Aorta (tissue), 5 donors: ENCODE measurements around the gene BPIFB2. TPM values are rescaled to one million over a fixed set of nuclear protein-coding genes. Genes with fewer than 3 reads are reported as not detected.

Experiments used
- ATAC-seq: fragments of 200-7000 bp; cut with Tn5 transposase; one replicate; pipeline ENCODE4 v1.9.1; 2022; ENCODE audit warnings: moderate library complexity; ENCODE audit not compliant: low FRiP score
- DNase-seq, 2 donors: peaks; one replicate each; pipeline ENCODE4 v3.0.0-alpha.2; 2020
- H3K27ac ChIP-seq, 2 donors: one replicate each; pipeline ENCODE4 v1.5.1; 2013; ENCODE audit warnings: low read length in 2 of 2, mild to moderate bottlenecking in 2 of 2, moderate library complexity in 2 of 2, control low read depth in 1 of 2, inconsistent platforms in 1 of 2, low read depth in 1 of 2
- H3K27me3 ChIP-seq, 2 donors: one replicate each; pipeline ENCODE4 v1.6.1; 2013; ENCODE audit warnings: control low read depth in 1 of 2, low read length in 1 of 2, mild to moderate bottlenecking in 1 of 2, moderate library complexity in 1 of 2; ENCODE audit not compliant: insufficient read depth in 2 of 2, control insufficient read depth in 1 of 2
- H3K36me3 ChIP-seq, 2 donors: one replicate each; pipeline ENCODE4 v1.6.1; 2013; ENCODE audit warnings: control low read depth in 1 of 2, low read length in 1 of 2, mild to moderate bottlenecking in 1 of 2; ENCODE audit not compliant: insufficient read depth in 2 of 2, control insufficient read depth in 1 of 2
- H3K4me1 ChIP-seq, 2 donors: one replicate each; pipeline ENCODE4 v1.6.1; 2013; ENCODE audit warnings: low read length in 2 of 2, control low read depth in 1 of 2, mild to moderate bottlenecking in 1 of 2, moderate library complexity in 1 of 2; ENCODE audit not compliant: insufficient read depth in 2 of 2, control insufficient read depth in 1 of 2
- H3K4me3 ChIP-seq, 2 donors: one replicate each; pipeline ENCODE4 v1.5.1; 2013; ENCODE audit warnings: low read length in 2 of 2, control low read depth in 1 of 2, mild to moderate bottlenecking in 1 of 2
- H3K9me3 ChIP-seq: one replicate; pipeline ENCODE4 v1.6.1; 2013; ENCODE audit warnings: mild to moderate bottlenecking, low read length; ENCODE audit not compliant: control insufficient read depth
- WGBS, 2 donors: extraction: QIAGEN DNeasy Blood & Tissue Kit; methylation state at CpG; one replicate each; pipeline ENCODE4 v1.1.7; 2013; 5-methylcytosine and 5-hydroxymethylcytosine counted together
- intact Hi-C, 2 donors: fragments of 100-400 bp; cut with DNase I; formaldehyde crosslinking; loops; one replicate each; pipeline versions ENCODE4 v1.14.2 to v1.15.0; 2022
- polyA plus RNA-seq, 2 donors: library from polyadenylated mRNA; stranded (reverse); fragments of 200-250 nt; gene quantifications; one replicate each; pipeline ENCODE4 v1.2.3, GENCODE V29; 2013
- total RNA-seq, 2 donors: library from RNA; stranded (reverse); fragmentation: NEBNext Ultra II Directional; extraction: Animal tissue kit (Norgen Biotek cat#: 25700); gene quantifications; one replicate each; pipeline ENCODE4 v1.2.1, GENCODE V29; 2021
- donor health status: healthy with polysubstance abuse.
- donor health status: Bipolar disorder and iron deficiency.
- donor health status: DM: no; HTN: no; CAD: no.
- donor health status: DM: no; HTN: no; CAD: no.
- donor health status: DM: yes; HTN: yes; CAD: no.

The BPIFB2 gene
- total and polyA plus RNA-seq, 4 donors: not detected

- Histone ChIP-seq H3K27ac (no peak overlapping the region), H3K27me3 (no peaks in the 10 kb centered on the region), H3K4me1 (no peaks in the 10 kb centered on the region), H3K4me3 (no peak overlapping the region), H3K9me3 (peaks cover 2% of the 10 kb centered on the region), H3K36me3 (no peaks in the 10 kb centered on the region)
- DNase-seq (peak in 1 of 2 donors; percentile 35), ATAC-seq (no peak)
- WGBS, 2 donors: 79 to 86% methylated on average over 14 of the region's 14 CpGs
- intact Hi-C loops: no loop called here
Observed at GRCh38 chr20:32989507-32990283, 17.8 kb upstream of the BPIFB2 start.

GRCh38 chr20:32990426-32990825, 17.1 kb upstream of the BPIFB2 start:
- WGBS, 2 donors: 14 to 73% methylated on average over 3 of the region's 3 CpGs

GRCh38 chr20:32991383-32991782, 16.1 kb upstream of the BPIFB2 start:
- intact Hi-C loops: no loop called here
- no peaks in the 10 kb centered on the region for H3K36me3 ChIP-seq
- WGBS, 2 donors: 61 to 65% methylated on average over 3 of the region's 3 CpGs
- no peaks in the 10 kb centered on the region for H3K27me3 ChIP-seq
- H3K9me3 ChIP-seq: peaks cover 4% of the 10 kb centered on the region
- DNase-seq (peak in 1 of 2 donors; percentile 24), ATAC-seq (no peak)
- H3K27ac ChIP-seq: no peak overlapping the region
- H3K4me3 ChIP-seq: no peak overlapping the region
- H3K4me1 ChIP-seq: no peaks in the 10 kb centered on the region

More at GRCh38 chr20:32990426-32990825, 17.1 kb upstream of the BPIFB2 start:
- Histone ChIP-seq H3K36me3 (no peaks in the 10 kb centered on the region), H3K9me3 (peaks cover 2% of the 10 kb centered on the region), H3K27ac (no peak overlapping the region), H3K4me1 (no peaks in the 10 kb centered on the region), H3K4me3 (no peak overlapping the region), H3K27me3 (no peaks in the 10 kb centered on the region)
- DNase-seq (peak in 1 of 2 donors; percentile 10), ATAC-seq (no peak)
- intact Hi-C loops: no loop called here

GRCh38 chr20:32991792-32992641, 15.5 kb upstream of the BPIFB2 start:
- ATAC-seq (no peak), DNase-seq (no peak)
- WGBS, 2 donors: 69 to 79% methylated on average over 8 of the region's 8 CpGs
- H3K4me1 ChIP-seq: no peaks in the 10 kb centered on the region
- no peak overlapping the region for H3K4me3 ChIP-seq
- no peaks in the 10 kb centered on the region for H3K27me3 ChIP-seq
- intact Hi-C loops: no loop called here
- no peak overlapping the region for H3K27ac ChIP-seq
- no peaks in the 10 kb centered on the region for H3K36me3 ChIP-seq
- H3K9me3 ChIP-seq: peaks cover 5% of the 10 kb centered on the region

GRCh38 chr20:32993496-32994050, 13.9 kb upstream of the BPIFB2 start:
- Histone ChIP-seq H3K9me3 (peaks cover 5% of the 10 kb centered on the region), H3K4me3 (no peak overlapping the region), H3K27ac (no peak overlapping the region), H3K36me3 (no peaks in the 10 kb centered on the region), H3K27me3 (no peaks in the 10 kb centered on the region), H3K4me1 (no peaks in the 10 kb centered on the region)
- 78 to 82% methylated on average over 8 of the region's 8 CpGs for WGBS, 2 donors
- no peak for ATAC-seq
- DNase-seq: peak in 1 of 2 donors; percentile 34
- intact Hi-C loops: no loop called here

- Histone ChIP-seq H3K9me3 (peaks cover 4% of the 10 kb centered on the region), H3K27me3 (no peaks in the 10 kb centered on the region), H3K36me3 (no peaks in the 10 kb centered on the region), H3K4me1 (no peaks in the 10 kb centered on the region), H3K27ac (no peak overlapping the region), H3K4me3 (no peak overlapping the region)
- no peak for DNase-seq
- no peak for ATAC-seq
- intact Hi-C loops: no loop called here
Observed at GRCh38 chr20:32995802-32996201, 11.7 kb upstream of the BPIFB2 start.

GRCh38 chr20:32997431-32997830, 10.1 kb upstream of the BPIFB2 start:
- intact Hi-C loops: no loop called here
- H3K4me1 ChIP-seq: no peaks in the 10 kb centered on the region
- ATAC-seq: no peak

GRCh38 chr20:32999603-33000250, 7.8 kb upstream of the BPIFB2 start:
- ATAC-seq: no peak
- WGBS, 2 donors: 59 to 68% methylated on average over 9 of the region's 9 CpGs
- intact Hi-C loops: no loop called here

More at GRCh38 chr20:32997431-32997830, 10.1 kb upstream of the BPIFB2 start:
- no peaks in the 10 kb centered on the region for H3K27me3 ChIP-seq
- WGBS, 2 donors: 72 to 79% methylated on average over 2 of the region's 2 CpGs
- no peak overlapping the region for H3K4me3 ChIP-seq
- H3K36me3 ChIP-seq: no peaks in the 10 kb centered on the region
- peak in 1 of 2 donors; percentile 24 for DNase-seq
- peaks cover 4% of the 10 kb centered on the region for H3K9me3 ChIP-seq
- H3K27ac ChIP-seq: no peak overlapping the region

More at GRCh38 chr20:32999603-33000250, 7.8 kb upstream of the BPIFB2 start:
- Histone ChIP-seq H3K4me1 (no peaks in the 10 kb centered on the region), H3K27me3 (no peaks in the 10 kb centered on the region), H3K4me3 (no peak overlapping the region), H3K27ac (no peak overlapping the region), H3K36me3 (no peaks in the 10 kb centered on the region), H3K9me3 (peaks cover 4% of the 10 kb centered on the region)
- DNase-seq: no peak
